Measurements from ENCODE around the gene EPHA3.
A peak's percentile ranks its signal among the peaks of the same experiment; 100 is the strongest.

EPHA3 gene

DNA sequence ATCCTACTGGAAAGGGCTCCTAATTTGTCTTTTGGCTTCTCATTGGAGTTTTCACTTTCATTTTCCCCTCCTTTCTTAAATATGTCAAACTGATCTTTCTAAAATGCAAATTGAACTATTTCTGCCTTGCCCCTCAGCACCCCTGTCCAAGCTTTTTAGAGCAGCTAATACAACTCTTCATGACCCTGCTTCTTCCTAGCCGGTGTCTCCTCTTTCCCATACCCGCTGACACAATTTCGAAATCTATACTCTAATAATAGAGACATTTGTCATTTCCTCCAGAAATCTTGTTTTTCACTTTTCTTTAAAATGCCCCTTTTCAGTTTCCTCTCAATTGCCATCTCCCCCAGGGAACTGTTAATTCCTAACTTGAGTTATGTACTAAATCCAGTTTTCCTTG, 2.9 kb upstream of the EPHA3 start:
- TF ChIP-seq, protein P1, sequence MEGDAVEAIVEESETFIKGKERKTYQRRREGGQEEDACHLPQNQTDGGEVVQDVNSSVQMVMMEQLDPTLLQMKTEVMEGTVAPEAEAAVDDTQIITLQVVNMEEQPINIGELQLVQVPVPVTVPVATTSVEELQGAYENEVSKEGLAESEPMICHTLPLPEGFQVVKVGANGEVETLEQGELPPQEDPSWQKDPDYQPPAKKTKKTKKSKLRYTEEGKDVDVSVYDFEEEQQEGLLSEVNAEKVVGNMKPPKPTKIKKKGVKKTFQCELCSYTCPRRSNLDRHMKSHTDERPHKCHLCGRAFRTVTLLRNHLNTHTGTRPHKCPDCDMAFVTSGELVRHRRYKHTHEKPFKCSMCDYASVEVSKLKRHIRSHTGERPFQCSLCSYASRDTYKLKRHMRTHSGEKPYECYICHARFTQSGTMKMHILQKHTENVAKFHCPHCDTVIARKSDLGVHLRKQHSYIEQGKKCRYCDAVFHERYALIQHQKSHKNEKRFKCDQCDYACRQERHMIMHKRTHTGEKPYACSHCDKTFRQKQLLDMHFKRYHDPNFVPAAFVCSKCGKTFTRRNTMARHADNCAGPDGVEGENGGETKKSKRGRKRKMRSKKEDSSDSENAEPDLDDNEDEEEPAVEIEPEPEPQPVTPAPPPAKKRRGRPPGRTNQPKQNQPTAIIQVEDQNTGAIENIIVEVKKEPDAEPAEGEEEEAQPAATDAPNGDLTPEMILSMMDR (IDR thresholded peaks at IDR 0.05; ENCODE audit: control insufficient read depth, insufficient read depth, low read depth, low read length, missing control alignments): no peak
- no peak overlapping the region for H3K4me3 ChIP-seq (ENCODE audit: control insufficient read depth, low read depth, low read length)
- no peak for DNase-seq (ENCODE audit: low read depth)

DNA sequence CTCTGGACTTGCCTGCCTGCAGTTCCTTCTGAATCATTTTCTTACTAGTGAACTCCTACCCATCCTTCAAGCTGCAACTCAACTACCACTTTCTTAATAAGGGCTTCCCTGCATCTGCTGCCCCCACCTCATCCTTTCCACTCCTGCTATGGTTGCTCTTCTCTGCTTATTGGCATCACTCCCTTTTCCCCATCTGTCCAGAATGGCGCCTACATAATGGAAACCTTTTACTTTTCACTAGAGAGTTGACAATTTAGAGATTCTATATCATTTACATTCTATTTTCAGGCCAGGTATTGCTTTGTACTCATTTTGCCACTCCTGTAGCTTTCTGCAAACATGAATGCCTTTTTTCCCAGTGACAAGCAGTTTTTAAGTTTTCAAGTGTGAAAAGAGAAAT, 1.9 kb upstream of the EPHA3 start:
- TF ChIP-seq, protein P1 (IDR thresholded peaks at IDR 0.05; ENCODE audit: control insufficient read depth, insufficient read depth, low read depth, low read length, missing control alignments): no peak
- H3K4me3 ChIP-seq (ENCODE audit: control insufficient read depth, low read depth, low read length): no peak overlapping the region
- no peak for DNase-seq (ENCODE audit: low read depth)

DNA sequence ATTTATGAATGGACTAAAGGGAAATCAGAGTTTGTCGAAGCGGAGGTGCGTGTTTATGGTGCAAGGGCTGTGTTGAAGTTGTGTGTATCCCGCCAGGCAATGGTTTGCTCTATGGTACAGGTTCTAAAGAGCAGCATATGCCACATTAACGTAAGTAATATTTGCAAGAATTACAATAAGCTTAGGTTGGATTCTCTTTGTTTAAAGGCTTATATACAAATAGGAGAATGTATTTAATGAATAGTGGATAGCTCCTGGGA, 800 bp downstream of the EPHA3 start:
- H3K4me3 ChIP-seq (ENCODE audit: control insufficient read depth, low read depth, low read length): no peak overlapping the region
- TF ChIP-seq, protein P1 (IDR thresholded peaks at IDR 0.05; ENCODE audit: control insufficient read depth, insufficient read depth, low read depth, low read length, missing control alignments): no peak

DNA sequence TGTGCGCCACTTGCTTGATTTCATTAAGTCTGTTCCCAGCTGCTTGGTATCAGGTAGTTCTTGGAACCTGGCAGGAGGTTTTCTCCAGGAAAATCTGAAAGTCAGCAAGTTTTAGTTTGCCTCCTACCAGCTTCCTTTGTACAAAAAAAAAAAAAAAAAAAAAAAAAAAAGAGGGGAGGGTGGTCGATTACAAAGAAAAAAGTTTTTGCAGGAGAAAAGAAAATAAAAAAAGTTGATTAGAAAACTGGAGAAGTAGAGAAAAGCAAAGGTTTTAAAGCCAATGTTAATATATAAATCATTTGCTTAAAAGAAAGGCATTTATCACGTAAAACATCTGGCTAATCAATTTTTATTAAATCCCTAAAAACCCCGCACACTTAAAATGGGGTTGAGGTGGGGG, 5.9 kb downstream of the EPHA3 start:
- DNase-seq (ENCODE audit: low read depth): no peak
- H3K4me3 ChIP-seq (ENCODE audit: control insufficient read depth, low read depth, low read length): no peak overlapping the region
- TF ChIP-seq, protein P1 (IDR thresholded peaks at IDR 0.05; ENCODE audit: control insufficient read depth, insufficient read depth, low read depth, low read length, missing control alignments): no peak

More for the DNA sequence above, 800 bp downstream of the EPHA3 start:
- no peak for DNase-seq (ENCODE audit: low read depth)

DNA sequence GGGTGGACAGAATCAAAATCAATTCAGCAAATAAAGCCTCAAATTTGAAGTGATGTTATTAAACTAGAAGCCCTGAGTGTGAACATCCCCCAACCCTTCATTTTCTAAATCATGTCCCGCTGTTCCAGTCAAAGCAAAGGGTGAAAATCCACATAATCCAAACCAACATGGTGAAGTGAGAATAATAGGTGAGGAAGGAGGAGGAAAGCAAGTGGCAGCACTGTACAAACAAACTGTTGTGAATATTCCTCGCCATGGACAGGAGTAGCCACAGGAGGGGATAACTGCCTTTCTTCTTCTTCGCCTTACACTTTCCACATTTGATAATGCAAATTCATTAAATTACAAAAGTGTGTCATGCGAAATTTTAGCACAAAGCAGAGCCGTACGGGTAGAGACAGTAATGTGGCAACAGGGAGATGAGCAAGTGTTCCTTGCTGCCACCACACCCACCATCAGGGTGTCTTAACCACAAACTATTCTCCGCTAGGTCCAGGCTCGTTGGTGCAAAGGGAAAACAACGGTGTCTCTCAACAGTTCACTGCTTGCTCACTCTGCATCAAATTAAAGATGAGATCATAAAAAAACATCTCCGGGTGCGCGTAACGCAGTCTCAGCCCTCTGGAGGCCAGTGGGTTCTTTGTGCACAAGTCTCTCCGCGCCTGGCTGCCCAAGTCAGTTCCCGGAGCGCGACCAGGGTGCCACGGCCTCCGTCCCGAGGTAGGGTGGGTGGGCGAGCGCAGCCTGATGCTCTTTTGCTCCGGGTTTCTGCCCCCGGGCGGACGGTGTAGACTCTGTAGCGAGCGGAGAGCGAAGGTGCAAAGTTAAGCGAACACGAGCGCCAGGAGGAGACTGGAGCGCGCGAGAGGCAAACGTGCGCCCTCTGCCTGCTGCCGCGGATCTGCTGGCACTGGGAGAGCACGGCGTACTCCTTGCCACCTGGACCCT, 6.7 kb downstream of the EPHA3 start:
- peak; percentile 13 for DNase-seq (ENCODE audit: low read depth)
- TF ChIP-seq, protein P1 (IDR thresholded peaks at IDR 0.05; ENCODE audit: control insufficient read depth, insufficient read depth, low read depth, low read length, missing control alignments): peak; percentile 82
- H3K4me3 ChIP-seq (ENCODE audit: control insufficient read depth, low read depth, low read length): peak overlapping the region; percentile 66

DNA sequence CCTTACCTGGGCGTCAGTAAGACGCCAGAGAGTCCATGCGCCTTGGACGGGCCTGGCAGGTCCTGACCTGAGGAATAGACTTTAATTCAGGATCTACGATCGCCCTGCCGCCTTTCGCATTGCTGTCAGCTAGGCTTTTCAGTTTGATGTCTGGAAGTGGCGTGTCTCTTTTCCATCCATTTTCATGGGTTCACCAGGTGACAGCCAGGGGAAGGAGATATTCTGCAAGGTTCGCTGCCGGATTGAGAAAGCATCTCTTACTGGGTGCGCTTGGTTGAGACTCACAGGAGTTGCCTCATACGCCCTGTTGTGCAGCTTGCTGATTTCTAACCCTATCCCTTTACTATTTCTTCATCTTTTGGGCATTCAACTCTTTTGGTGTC, 7.4 kb downstream of the EPHA3 start:
- TF ChIP-seq, protein P1 (IDR thresholded peaks at IDR 0.05; ENCODE audit: control insufficient read depth, insufficient read depth, low read depth, low read length, missing control alignments): no peak
- peak overlapping the region; percentile 66; the same call in 1 of the 2 replicates for H3K4me3 ChIP-seq (ENCODE audit: control insufficient read depth, low read depth, low read length)
- DNase-seq (ENCODE audit: low read depth): no peak
